BJ (cell line): ENCODE data around the gene ENTHD1. TPM values are rescaled to one million over a fixed set of nuclear protein-coding genes. Genes with fewer than 3 reads are reported as not detected.

Experiments
- CTCF ChIA-PET: fragments of 350-600 bp; formaldehyde crosslinking; extraction: SDS; loops from one replicate; lab custom pipeline; 2021; ENCODE audit warnings: antibody characterized with exemption, inconsistent platforms; lab: Yijun Ruan, JAX
- POLR2A ChIA-PET: fragments of 300-600 bp; sonication (Branson Sonifier 250); formaldehyde crosslinking; extraction: SDS; loops from one replicate; lab custom pipeline; 2021; ENCODE audit warnings: antibody characterized with exemption; lab: Charles Lee
- DNase-seq: peaks from one replicate; pipeline ENCODE4 v3.0.0-alpha.2; 2011; ENCODE audit warnings: low read depth
- H3K27me3 ChIP-seq: 2 replicates; pipeline ENCODE4 v1.6.0; 2011; ENCODE audit warnings: low read length; ENCODE audit not compliant: control insufficient read depth, insufficient read depth
- H3K36me3 ChIP-seq: 2 replicates; pipeline ENCODE4 v1.5.1; 2011; ENCODE audit warnings: low read length; ENCODE audit not compliant: control insufficient read depth, insufficient read depth
- H3K4me3 ChIP-seq: 2 replicates; pipeline ENCODE4 v1.5.1; 2011; ENCODE audit warnings: low read depth, mild to moderate bottlenecking, control low read depth, low read length
- polyA plus RNA-seq: library from polyadenylated mRNA; depleted of rRNA; stranded (reverse); fragments of >200 nt; gene quantifications from 2 replicates; pipeline ENCODE4 v1.2.3, GENCODE V29; 2011
- TF ChIP-seq, protein P1 (sequence below): IDR thresholded peaks from 2 replicates; pipeline ENCODE4 v1.5.1; 2011; ENCODE audit warnings: low read depth, mild to moderate bottlenecking, control low read depth, inconsistent platforms, low read length, moderate library complexity; ENCODE audit not compliant: insufficient read depth

ENTHD1 gene
- polyA plus RNA-seq, 1 experiment: not detected

GRCh38 chr22:39925273-39925672 is 31.7 kb upstream of the ENTHD1 start:
- POLR2A ChIA-PET: no interaction called here
- TF ChIP-seq, protein P1, sequence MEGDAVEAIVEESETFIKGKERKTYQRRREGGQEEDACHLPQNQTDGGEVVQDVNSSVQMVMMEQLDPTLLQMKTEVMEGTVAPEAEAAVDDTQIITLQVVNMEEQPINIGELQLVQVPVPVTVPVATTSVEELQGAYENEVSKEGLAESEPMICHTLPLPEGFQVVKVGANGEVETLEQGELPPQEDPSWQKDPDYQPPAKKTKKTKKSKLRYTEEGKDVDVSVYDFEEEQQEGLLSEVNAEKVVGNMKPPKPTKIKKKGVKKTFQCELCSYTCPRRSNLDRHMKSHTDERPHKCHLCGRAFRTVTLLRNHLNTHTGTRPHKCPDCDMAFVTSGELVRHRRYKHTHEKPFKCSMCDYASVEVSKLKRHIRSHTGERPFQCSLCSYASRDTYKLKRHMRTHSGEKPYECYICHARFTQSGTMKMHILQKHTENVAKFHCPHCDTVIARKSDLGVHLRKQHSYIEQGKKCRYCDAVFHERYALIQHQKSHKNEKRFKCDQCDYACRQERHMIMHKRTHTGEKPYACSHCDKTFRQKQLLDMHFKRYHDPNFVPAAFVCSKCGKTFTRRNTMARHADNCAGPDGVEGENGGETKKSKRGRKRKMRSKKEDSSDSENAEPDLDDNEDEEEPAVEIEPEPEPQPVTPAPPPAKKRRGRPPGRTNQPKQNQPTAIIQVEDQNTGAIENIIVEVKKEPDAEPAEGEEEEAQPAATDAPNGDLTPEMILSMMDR: no peak
- no peak for DNase-seq
- peaks cover 30% of the 10 kb centered on the region for H3K27me3 ChIP-seq
- no peaks in the 10 kb centered on the region for H3K36me3 ChIP-seq
- H3K4me3 ChIP-seq: no peak overlapping the region
- CTCF ChIA-PET: interaction anchor here (1.0 kb wide), 1 partner anchor 17 kb away, joined by 4 read pairs; no protein-coding TSS in a partner anchor

DNA sequence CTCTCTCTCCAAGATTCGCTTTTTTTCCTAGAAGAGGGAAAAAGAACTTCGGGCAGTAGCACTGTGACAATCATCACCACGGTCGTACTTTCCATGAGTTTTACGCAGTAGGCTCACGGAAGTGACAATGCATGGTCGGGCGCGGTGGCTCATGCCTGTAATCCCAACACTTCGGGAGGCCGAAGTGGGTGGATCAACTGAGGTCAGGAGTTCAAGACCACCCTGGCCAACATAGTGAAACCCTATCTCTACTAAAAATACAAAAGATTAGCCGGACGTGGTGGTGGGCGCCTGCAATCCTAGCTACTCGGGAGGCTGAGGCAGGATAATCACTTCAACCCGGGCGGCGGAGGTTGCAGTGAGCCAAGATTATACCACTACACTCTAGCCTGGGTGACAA is 30.7 kb upstream of the ENTHD1 start:
- H3K4me3 ChIP-seq: no peak overlapping the region
- ChIA-PET CTCF (no interaction called here), POLR2A (interaction anchor here (0.6 kb wide), 1 partner anchor 38 kb away, joined by 3 read pairs; no protein-coding TSS in a partner anchor)
- H3K36me3 ChIP-seq: no peaks in the 10 kb centered on the region
- TF ChIP-seq, protein P1: no peak
- DNase-seq: no peak
- H3K27me3 ChIP-seq: peaks cover 29% of the 10 kb centered on the region

DNA sequence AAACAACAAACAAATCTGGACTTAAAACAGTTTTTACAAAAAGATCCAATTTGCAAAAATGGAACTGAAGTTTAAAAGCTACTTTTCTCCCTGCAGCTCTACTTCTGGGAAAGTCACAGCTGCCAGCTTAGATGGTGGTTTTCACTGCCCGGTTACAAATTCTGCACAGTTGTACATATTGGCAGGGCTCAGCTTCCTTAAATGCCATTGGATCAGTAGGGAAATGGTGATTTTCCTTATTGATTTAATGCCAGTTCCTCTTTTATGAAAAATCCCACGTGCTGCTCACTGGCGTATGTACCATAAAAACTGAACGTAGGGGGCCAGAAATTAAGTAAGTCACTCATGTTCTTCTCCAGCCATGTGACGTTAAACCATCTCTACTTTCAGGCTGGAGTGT is 30.1 kb upstream of the ENTHD1 start:
- POLR2A ChIA-PET: no interaction called here
- CTCF ChIA-PET: no interaction called here
- no peak overlapping the region for H3K4me3 ChIP-seq

GRCh38 chr22:39920134-39920743 is 26.7 kb upstream of the ENTHD1 start:
- Histone ChIP-seq H3K27me3 (peaks cover 14% of the 10 kb centered on the region), H3K4me3 (no peak overlapping the region), H3K36me3 (no peaks in the 10 kb centered on the region)
- CTCF ChIA-PET: interaction anchor here (1.4 kb wide), 1 partner anchor 105 kb away, joined by 3 read pairs; no protein-coding TSS in a partner anchor
- no peak for DNase-seq
- TF ChIP-seq, protein P1: no peak
- POLR2A ChIA-PET: no interaction called here

More for the DNA sequence above, 30.1 kb upstream of the ENTHD1 start:
- peaks cover 28% of the 10 kb centered on the region for H3K27me3 ChIP-seq
- TF ChIP-seq, protein P1: no peak
- DNase-seq: no peak
- H3K36me3 ChIP-seq: no peaks in the 10 kb centered on the region

DNA sequence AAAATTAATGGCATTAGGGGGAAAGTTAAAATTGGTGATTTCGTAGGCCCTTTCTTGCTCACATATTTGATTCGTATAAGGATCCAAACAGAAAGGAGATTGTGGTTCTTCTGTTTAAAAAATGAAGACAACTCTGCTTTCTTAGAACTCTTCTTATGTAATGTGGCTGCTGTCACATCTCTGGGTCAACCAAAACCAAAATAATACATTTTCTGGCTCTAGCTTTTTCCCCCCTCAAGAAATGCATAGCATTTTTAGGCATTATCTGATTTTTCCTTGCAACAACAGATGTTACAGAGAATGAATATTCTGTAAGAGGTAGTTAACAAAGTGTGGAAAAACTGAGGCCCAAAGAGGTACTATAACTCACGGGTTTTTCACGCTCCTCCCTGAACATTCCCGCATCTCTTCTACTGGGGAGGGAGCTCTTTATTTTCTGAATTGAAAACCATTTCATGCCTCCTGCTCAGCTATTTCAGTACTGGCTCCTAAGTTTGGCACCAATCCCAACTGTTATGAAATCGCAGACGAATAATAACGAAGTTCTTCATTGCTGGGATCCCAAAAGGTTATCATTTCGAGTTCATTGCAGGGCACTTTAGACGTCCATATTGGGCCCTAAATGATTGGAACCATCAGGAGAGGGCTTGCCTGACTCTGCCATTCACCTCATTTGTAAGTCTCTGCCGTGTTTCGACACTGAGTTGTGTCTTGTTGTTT is 24.4 kb upstream of the ENTHD1 start:
- POLR2A ChIA-PET: no interaction called here
- Histone ChIP-seq H3K27me3 (peaks cover 10% of the 10 kb centered on the region), H3K36me3 (no peaks in the 10 kb centered on the region), H3K4me3 (no peak overlapping the region)
- TF ChIP-seq, protein P1: no peak
- CTCF ChIA-PET: no interaction called here
- DNase-seq: no peak
